Measurements from ENCODE around the gene HLA-DMA.

HLA-DMA gene

DNA sequence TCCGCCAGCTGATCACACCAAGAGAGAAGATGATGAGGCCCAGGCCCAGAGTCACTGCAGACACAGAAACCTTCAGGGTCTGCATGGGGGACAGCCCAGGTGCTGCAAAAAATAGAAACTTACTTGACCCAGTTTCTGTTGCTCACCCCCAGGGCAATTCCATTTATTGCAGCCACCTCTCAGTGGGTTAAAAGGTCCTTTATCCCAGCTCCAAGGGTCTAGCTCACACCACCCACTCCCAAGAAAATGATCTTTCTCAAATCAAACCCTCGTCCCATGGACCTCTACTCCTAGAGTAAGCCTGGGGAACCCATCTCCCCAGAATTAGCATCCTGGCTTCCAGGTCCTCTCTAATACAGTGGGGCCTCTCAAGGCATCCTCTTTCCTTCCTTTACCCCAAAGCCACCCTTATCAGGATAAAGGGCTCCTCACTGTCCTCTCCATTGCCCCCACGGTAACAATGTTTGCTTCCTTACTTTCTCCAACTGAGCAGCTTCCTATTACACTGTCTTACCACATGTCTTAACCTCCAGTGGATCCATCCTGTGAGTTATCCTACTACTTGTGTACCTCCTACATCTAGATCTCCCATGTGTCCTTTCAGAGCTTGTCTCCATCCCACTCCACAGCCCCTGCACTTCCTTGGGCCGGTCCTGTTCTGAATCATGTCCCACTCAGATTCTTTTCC lies 17.2 kb downstream of the HLA-DMA start:
- H3K27ac Mint-ChIP-seq: no peak overlapping the region
- H3K36me3 Mint-ChIP-seq: peaks cover 8% of the 10 kb centered on the region
- no peaks in the 10 kb centered on the region for H3K27me3 Mint-ChIP-seq
- H3K4me3 Mint-ChIP-seq: no peak overlapping the region
- no peaks in the 10 kb centered on the region for H3K9me3 Mint-ChIP-seq (ENCODE audit: low read depth)
- peaks cover 14% of the 10 kb centered on the region for H3K4me1 Mint-ChIP-seq (ENCODE audit: low read depth)

DNA sequence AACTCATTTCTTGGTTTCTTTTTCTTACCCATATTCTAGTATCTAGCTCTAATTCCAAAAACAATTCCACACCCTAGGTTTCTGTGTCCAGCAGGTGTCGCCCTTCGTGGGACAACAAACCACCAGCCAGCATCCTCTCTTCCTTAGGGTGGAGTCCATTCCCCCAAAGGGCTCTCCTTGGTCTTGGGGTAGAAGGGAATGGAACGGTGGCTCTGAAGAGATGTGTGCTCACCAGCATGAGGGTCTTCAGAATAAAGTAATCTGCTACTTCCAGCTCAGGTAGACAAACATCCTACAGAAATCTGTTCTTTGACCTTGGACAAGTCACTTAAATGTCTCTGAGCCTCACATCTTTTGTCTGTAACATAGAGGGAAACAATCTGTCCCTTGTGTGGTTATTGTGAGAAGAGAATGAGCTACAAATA lies 19.2 kb downstream of the HLA-DMA start:
- peaks cover 3% of the 10 kb centered on the region for H3K4me1 Mint-ChIP-seq (ENCODE audit: low read depth)
- no peak overlapping the region for H3K4me3 Mint-ChIP-seq
- no peak overlapping the region for H3K27ac Mint-ChIP-seq
- no peaks in the 10 kb centered on the region for H3K27me3 Mint-ChIP-seq
- H3K9me3 Mint-ChIP-seq (ENCODE audit: low read depth): no peaks in the 10 kb centered on the region
- H3K36me3 Mint-ChIP-seq: peaks cover 8% of the 10 kb centered on the region

DNA sequence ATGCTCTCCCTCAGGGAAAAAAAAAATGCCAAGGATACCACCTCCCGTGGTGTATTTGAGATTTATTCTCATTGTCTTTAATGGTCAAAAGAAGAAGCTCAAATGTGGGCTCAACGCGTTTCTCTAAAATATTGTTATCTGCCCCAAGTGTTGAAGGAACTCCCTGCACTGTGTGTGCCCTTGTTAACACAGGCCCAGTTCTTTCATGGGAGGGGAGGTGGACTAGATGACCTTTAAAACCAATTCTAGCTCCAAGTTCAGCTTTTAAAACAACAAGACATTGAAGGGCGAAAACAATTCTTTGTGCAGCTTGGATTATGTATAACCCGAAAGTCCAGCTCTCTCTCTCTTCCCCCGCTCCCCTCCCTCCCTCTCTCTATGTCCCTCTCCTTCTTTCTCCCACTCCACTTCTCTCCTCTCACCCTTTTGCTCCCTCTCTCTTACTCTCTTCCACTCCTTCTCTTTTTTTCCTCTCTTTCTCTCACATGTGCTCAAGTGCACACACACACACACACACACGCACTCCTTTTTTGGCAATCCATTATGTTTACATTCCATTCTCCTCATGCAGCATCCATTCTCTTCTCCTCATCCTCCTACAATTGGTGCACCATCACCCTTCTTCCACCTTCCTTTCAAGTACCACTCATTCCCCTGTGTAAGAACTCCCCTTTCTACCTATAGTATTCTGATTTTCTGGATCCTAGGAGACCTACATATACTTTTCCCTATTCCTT lies 20.6 kb downstream of the HLA-DMA start:
- Mint-ChIP-seq H3K9me3 (ENCODE audit: low read depth) (no peaks in the 10 kb centered on the region), H3K27me3 (no peaks in the 10 kb centered on the region), H3K4me1 (ENCODE audit: low read depth) (no peaks in the 10 kb centered on the region), H3K4me3 (no peak overlapping the region), H3K27ac (no peak overlapping the region), H3K36me3 (peaks cover 6% of the 10 kb centered on the region)

DNA sequence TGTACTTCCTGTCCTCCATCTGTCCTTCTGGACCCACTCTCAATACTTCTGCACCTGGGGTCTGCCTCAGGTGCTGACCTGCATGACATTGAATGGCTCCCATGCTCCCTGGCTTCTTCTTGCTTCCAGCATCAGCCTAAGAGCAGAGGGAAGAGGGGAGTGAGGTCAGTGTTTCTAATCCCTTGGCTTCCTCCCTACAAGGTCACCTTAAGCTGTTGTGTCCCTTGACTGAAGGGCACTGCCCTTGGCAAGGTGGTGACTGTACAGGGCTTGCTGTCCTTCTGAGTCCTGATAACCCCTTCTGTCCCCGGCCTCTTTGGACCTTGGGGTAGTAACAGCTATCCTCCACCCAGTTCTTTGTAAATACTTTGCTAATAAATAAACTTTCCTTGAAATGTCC lies 21.7 kb downstream of the HLA-DMA start:
- H3K27ac Mint-ChIP-seq: no peak overlapping the region
- H3K4me1 Mint-ChIP-seq (ENCODE audit: low read depth): no peaks in the 10 kb centered on the region
- no peaks in the 10 kb centered on the region for H3K27me3 Mint-ChIP-seq
- H3K36me3 Mint-ChIP-seq: peaks cover 3% of the 10 kb centered on the region
- no peak overlapping the region for H3K4me3 Mint-ChIP-seq
- H3K9me3 Mint-ChIP-seq (ENCODE audit: low read depth): no peaks in the 10 kb centered on the region

DNA sequence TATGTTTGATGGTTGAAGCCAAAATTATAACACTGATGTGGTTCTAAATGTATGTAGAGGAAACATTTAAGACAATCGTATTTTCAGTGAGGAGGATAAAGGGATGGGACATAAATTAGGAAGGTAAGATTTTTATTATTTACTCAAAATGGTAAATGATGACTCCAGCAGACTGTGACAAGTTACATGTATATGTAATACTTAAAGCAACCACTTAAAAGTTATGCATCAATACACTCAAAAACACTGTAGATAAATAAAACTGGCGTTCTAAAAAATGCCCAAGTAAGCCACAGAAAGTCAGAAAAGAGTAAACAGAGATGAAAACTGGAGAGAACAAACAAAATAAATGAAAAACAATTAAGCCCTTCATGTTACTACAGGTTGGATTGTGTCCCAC lies 30.8 kb downstream of the HLA-DMA start:
- Mint-ChIP-seq H3K27ac (no peak overlapping the region), H3K36me3 (no peaks in the 10 kb centered on the region), H3K27me3 (peaks cover 8% of the 10 kb centered on the region), H3K9me3 (ENCODE audit: low read depth) (no peaks in the 10 kb centered on the region), H3K4me1 (ENCODE audit: low read depth) (no peaks in the 10 kb centered on the region), H3K4me3 (no peak overlapping the region)

DNA sequence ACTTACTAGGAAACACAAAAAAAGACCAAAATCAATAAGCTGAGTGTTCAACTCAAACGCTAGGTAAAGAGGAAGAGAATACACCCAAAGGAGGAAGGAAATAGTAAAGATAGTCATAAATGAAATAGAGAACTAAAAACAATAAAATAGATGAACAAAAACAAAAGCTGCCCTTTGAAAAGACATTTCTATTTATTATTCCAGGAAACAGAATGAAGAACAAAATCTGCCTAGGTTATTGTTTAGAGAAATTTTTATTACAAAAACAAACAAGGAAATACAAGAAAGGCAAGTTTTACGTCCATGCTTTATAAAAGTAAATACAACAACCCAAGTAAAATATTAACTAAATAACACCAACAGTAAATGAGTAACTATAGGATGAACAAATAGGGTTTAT lies 32.2 kb downstream of the HLA-DMA start:
- Mint-ChIP-seq H3K4me1 (ENCODE audit: low read depth) (no peaks in the 10 kb centered on the region), H3K4me3 (no peak overlapping the region), H3K9me3 (ENCODE audit: low read depth) (no peaks in the 10 kb centered on the region), H3K27me3 (peaks cover 8% of the 10 kb centered on the region), H3K36me3 (no peaks in the 10 kb centered on the region), H3K27ac (no peak overlapping the region)

DNA sequence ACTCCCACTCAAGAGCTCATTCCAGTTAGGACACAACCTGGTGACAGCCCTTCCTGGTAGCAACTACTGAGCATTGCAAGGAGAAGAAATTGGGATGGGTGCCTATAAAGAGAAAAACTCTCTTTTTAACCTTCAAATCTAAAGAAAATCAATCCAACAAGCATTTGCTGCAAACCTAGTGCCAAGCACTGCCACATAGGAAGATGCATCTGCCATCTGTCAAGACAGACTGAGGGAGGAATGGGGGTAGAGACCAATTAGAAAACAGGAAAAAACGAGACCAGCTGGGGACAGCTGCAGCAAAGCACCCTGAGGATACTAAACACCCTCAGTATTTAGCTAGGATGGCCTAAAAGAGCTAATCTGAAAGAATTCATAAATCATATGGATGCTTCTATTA lies 39.9 kb downstream of the HLA-DMA start:
- H3K27me3 Mint-ChIP-seq: peaks cover 20% of the 10 kb centered on the region
- no peaks in the 10 kb centered on the region for H3K36me3 Mint-ChIP-seq
- H3K27ac Mint-ChIP-seq: no peak overlapping the region
- no peaks in the 10 kb centered on the region for H3K9me3 Mint-ChIP-seq (ENCODE audit: low read depth)
- no peak overlapping the region for H3K4me3 Mint-ChIP-seq
- H3K4me1 Mint-ChIP-seq (ENCODE audit: low read depth): no peaks in the 10 kb centered on the region

DNA sequence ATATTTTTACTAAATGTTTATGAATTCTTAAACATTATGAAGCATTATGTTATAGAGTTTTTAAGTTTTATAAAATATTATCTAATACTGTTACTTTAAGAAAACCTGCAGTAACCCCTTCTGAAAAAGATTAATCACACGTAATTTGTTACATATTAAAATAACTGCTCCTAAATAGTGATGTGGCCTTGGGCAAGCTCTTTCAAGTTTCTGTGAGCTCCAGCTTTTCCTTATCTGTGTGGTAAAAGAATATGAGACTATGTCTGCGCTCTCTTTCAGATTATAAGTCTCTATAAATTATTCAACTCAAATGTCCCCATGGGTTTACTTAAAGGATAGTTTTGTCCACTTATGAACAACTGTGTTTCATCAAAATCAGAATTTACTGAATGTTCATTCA lies 44.0 kb downstream of the HLA-DMA start:
- Mint-ChIP-seq H3K4me1 (ENCODE audit: low read depth) (no peaks in the 10 kb centered on the region), H3K4me3 (no peak overlapping the region), H3K36me3 (no peaks in the 10 kb centered on the region), H3K9me3 (ENCODE audit: low read depth) (no peaks in the 10 kb centered on the region), H3K27me3 (peaks cover 15% of the 10 kb centered on the region), H3K27ac (no peak overlapping the region)

DNA sequence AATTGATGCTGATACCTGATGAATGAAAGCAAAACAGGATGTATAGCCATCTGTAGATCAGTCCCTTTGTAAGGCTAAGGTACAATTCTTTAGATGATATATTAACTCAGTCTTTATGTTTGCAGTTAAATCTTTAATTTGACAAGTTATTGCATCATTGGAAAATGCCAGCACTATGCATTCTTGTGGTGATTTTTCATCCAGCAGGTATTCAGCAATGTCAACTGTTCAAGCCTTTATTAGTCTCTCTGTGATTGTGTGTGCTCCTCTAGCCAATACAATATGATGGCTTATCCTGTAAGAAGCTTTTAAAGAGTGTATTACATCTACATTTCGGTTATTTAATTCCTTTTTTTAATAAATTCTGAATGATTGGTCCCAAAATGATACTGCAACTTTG lies 46.4 kb downstream of the HLA-DMA start:
- no peak overlapping the region for H3K4me3 Mint-ChIP-seq
- H3K27me3 Mint-ChIP-seq: peaks cover 5% of the 10 kb centered on the region

DNA sequence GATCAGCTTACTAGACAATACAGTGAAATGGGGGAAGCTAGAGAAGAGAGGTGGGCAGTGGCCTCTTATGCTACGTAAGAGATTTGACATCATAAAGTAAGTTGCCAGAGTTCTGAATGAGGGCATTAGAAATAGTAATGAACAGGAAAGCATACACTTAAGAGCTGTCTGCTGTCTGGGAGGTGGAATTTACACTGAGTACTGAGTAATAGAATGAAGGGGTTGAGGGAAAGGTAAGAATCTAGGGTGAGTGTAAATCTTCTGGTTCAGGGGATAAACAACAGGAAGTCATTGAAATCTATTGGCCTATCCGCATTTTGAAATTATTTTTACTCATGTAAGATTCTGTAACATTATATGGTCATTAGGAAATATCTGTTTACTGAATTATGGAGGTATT lies 47.8 kb downstream of the HLA-DMA start:
- H3K4me1 Mint-ChIP-seq (ENCODE audit: low read depth): no peaks in the 10 kb centered on the region
- H3K4me3 Mint-ChIP-seq: no peak overlapping the region
- H3K27ac Mint-ChIP-seq: no peak overlapping the region
- H3K27me3 Mint-ChIP-seq: no peaks in the 10 kb centered on the region
- H3K9me3 Mint-ChIP-seq (ENCODE audit: low read depth): no peaks in the 10 kb centered on the region
- no peaks in the 10 kb centered on the region for H3K36me3 Mint-ChIP-seq

More for the DNA sequence above, 46.4 kb downstream of the HLA-DMA start:
- Mint-ChIP-seq H3K9me3 (ENCODE audit: low read depth) (no peaks in the 10 kb centered on the region), H3K4me1 (ENCODE audit: low read depth) (no peaks in the 10 kb centered on the region), H3K36me3 (no peaks in the 10 kb centered on the region), H3K27ac (no peak overlapping the region)

DNA sequence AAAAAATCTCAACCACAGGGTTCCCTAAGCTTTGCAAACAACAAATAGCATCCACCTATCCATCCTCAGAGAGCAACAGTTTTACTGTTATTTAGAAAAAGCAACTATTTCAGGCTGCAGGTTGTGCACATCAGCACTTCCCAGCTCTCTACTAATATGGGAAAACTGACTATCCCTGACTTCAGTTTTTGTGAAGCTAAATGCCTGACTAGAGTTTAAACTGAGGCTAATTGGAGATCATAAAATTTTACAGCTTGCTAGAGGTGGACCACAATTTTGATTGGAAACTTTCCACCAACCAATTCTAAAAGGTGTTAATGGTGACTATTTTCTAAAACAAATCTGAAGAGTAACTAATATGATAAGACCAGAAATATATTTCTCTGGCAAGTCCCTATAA lies 48.9 kb downstream of the HLA-DMA start:
- H3K36me3 Mint-ChIP-seq: no peaks in the 10 kb centered on the region
- no peak overlapping the region for H3K27ac Mint-ChIP-seq
- H3K4me3 Mint-ChIP-seq: no peak overlapping the region
- no peaks in the 10 kb centered on the region for H3K27me3 Mint-ChIP-seq
- H3K9me3 Mint-ChIP-seq (ENCODE audit: low read depth): no peaks in the 10 kb centered on the region
- H3K4me1 Mint-ChIP-seq (ENCODE audit: low read depth): no peaks in the 10 kb centered on the region

Data from activated naive CD8-positive, alpha-beta T cell (primary cell).